ENCODE data around the gene ICE1. TPM values are rescaled to one million over a fixed set of nuclear protein-coding genes. Genes with fewer than 3 reads are reported as not detected.

Gene ICE1
- total RNA-seq, 2 donors from 2014 or later, result 36.9 to 40.5 TPM

DNA sequence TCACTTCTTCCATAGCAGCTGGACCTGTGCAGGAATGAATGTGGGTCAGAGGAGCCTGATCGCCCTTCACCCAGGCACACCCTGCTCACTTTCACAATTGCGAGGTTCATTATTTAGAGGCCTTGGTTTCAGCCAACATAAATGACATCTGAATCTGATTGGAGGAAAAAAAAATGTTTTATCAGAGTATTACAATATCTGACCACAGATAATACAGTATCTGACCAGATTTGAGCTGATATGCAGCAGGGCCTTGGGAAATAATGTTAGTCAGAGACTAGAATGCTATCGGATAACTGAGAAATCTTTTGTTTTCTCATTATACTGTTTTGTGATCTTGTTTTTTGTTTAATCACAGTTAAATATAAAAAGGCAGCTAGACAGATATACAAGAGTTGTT, 7.7 kb downstream of the ICE1 start:
- WGBS, 2 experiments (ENCODE audit: insufficient coverage in 1 of 2, insufficient read length in 1 of 2), result 95% methylated on average over 3 of the region's 3 CpGs; no CpG with 5 or more reads in 1 of the 2 experiments
- Histone ChIP-seq H3K9ac (ENCODE audit: extremely low read depth, low read length, poor library complexity, severe bottlenecking) (no peak overlapping the region), H3K4me3 (ENCODE audit: low read length) (no peak overlapping the region), H3K27ac (ENCODE audit: low read depth, low read length) (no peak overlapping the region), H3K36me3 (ENCODE audit: control insufficient read depth, insufficient read depth, low read length) (no peaks in the 10 kb centered on the region), H3K27me3 (ENCODE audit: control insufficient read depth, insufficient read depth, low read length, poor library complexity, severe bottlenecking) (no peaks in the 10 kb centered on the region), H3K4me1 (ENCODE audit: control insufficient read depth, insufficient read depth, low read length) (peaks cover 5% of the 10 kb centered on the region), H3K9me3 (ENCODE audit: control insufficient read depth, low read length) (no peaks in the 10 kb centered on the region)
- Mint-ChIP-seq H3K4me1 (peaks cover 19% of the 10 kb centered on the region), H3K27ac (no peak overlapping the region), H3K9me3 (no peaks in the 10 kb centered on the region), H3K27me3 (ENCODE audit: insufficient read depth) (no peaks in the 10 kb centered on the region), H3K36me3 (ENCODE audit: low read depth) (no peaks in the 10 kb centered on the region), H3K4me3 (no peak overlapping the region)
- TF ChIP-seq, protein P1, sequence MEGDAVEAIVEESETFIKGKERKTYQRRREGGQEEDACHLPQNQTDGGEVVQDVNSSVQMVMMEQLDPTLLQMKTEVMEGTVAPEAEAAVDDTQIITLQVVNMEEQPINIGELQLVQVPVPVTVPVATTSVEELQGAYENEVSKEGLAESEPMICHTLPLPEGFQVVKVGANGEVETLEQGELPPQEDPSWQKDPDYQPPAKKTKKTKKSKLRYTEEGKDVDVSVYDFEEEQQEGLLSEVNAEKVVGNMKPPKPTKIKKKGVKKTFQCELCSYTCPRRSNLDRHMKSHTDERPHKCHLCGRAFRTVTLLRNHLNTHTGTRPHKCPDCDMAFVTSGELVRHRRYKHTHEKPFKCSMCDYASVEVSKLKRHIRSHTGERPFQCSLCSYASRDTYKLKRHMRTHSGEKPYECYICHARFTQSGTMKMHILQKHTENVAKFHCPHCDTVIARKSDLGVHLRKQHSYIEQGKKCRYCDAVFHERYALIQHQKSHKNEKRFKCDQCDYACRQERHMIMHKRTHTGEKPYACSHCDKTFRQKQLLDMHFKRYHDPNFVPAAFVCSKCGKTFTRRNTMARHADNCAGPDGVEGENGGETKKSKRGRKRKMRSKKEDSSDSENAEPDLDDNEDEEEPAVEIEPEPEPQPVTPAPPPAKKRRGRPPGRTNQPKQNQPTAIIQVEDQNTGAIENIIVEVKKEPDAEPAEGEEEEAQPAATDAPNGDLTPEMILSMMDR (conservative IDR thresholded peaks at IDR 0.05), result no peak
- DNase-seq, result no peak

- DNase-seq, result no peak
- Histone ChIP-seq H3K4me3 (ENCODE audit: low read length) (no peak overlapping the region), H3K27ac (ENCODE audit: low read depth, low read length) (no peak overlapping the region), H3K27me3 (ENCODE audit: control insufficient read depth, insufficient read depth, low read length, poor library complexity, severe bottlenecking) (no peaks in the 10 kb centered on the region), H3K9ac (ENCODE audit: extremely low read depth, low read length, poor library complexity, severe bottlenecking) (no peak overlapping the region), H3K4me1 (ENCODE audit: control insufficient read depth, insufficient read depth, low read length) (peaks cover 5% of the 10 kb centered on the region), H3K9me3 (ENCODE audit: control insufficient read depth, low read length) (no peaks in the 10 kb centered on the region), H3K36me3 (ENCODE audit: control insufficient read depth, insufficient read depth, low read length) (no peaks in the 10 kb centered on the region)
- Mint-ChIP-seq H3K4me1 (peaks cover 19% of the 10 kb centered on the region), H3K4me3 (no peak overlapping the region), H3K27me3 (ENCODE audit: insufficient read depth) (no peaks in the 10 kb centered on the region), H3K36me3 (ENCODE audit: low read depth) (peaks cover 1% of the 10 kb centered on the region), H3K9me3 (no peaks in the 10 kb centered on the region), H3K27ac (no peak overlapping the region)
- TF ChIP-seq, protein P1 (conservative IDR thresholded peaks at IDR 0.05), result no peak
- whole genome bisulfite sequencing, 2 experiments (ENCODE audit: insufficient coverage in 1 of 2, insufficient read length in 1 of 2), result 81 to 100% methylated on average over 3 to 4 of the region's 4 CpGs
Measured at GRCh38 chr5:5432020-5432707, 9.7 kb downstream of the ICE1 start.

DNA sequence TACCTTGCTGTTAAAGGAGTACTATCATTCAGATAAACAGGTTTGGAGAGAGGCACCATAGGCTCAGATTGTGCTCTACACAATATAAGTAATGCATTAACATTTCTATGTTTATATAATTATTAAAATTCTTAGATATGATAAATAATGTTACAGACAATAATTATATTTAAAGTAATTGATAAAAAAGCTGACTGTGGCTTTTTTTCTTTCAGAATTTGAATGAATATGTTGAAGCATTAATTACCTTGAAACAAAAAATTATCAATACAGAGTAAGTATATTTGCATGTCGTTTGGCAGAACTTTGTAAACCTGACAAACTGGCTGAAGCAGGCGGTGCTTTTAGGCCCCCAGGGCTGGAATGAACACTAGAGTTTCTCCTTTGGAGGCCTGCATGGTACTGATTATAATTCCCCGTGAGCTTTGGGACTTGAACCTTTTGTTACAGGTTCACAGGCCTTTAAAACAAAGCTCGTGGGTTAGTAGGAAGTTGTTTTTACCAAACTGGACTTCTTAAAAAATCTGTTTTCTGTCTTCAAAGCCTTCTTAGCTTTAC, 13.8 kb downstream of the ICE1 start:
- H3K4me3 ChIP-seq (ENCODE audit: low read length), result no peak overlapping the region
- peaks cover 25% of the 10 kb centered on the region for H3K36me3 ChIP-seq (ENCODE audit: control insufficient read depth, insufficient read depth, low read length)
- Mint-ChIP-seq H3K9me3 (no peaks in the 10 kb centered on the region), H3K4me1 (peaks cover 2% of the 10 kb centered on the region), H3K27ac (no peak overlapping the region), H3K36me3 (ENCODE audit: low read depth) (peaks cover 13% of the 10 kb centered on the region), H3K4me3 (no peak overlapping the region), H3K27me3 (ENCODE audit: insufficient read depth) (no peaks in the 10 kb centered on the region)
- TF ChIP-seq, protein P1 (conservative IDR thresholded peaks at IDR 0.05), result no peak
- no peaks in the 10 kb centered on the region for H3K4me1 ChIP-seq (ENCODE audit: control insufficient read depth, insufficient read depth, low read length)
- DNase-seq, result no peak
- no peaks in the 10 kb centered on the region for H3K27me3 ChIP-seq (ENCODE audit: control insufficient read depth, insufficient read depth, low read length, poor library complexity, severe bottlenecking)
- H3K9me3 ChIP-seq (ENCODE audit: control insufficient read depth, low read length), result no peaks in the 10 kb centered on the region
- no peak overlapping the region for H3K9ac ChIP-seq (ENCODE audit: extremely low read depth, low read length, poor library complexity, severe bottlenecking)
- WGBS, 2 experiments (ENCODE audit: insufficient coverage in 1 of 2, insufficient read length in 1 of 2), result 82% methylated on average over 4 of the region's 4 CpGs
- no peak overlapping the region for H3K27ac ChIP-seq (ENCODE audit: low read depth, low read length)
